ENCODE results near the gene LRRC15.

Gene LRRC15

DNA sequence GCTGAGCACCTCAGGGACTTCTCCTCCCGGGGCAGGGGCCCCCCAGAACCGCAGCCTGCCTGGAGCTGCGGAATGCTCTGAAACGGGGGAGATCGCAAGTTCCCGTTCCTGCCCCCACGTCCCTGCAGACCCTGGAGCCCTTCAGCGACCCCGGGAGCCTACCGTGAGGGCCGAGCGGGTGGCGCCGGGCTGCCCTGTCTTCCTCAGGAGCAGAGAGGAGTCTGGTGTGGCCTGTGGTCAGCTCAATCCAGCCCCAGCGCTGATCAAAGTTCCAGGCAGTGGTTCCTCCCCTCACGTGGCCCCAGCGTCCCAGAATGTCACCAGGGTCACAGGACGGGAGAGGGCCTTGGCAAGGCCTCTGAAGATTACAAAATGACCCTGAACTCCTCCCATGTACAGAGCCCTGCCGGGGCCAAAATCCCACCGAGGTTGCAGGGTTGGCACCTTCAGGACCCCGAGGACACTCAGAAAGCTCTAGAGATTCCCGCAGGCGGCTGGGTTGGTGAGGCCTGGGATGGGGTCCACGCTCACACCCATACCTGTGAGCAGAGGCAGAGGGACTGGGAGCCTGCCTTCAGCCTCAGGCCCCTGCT is 18.4 kb downstream of the LRRC15 start, which contains the start of gene CPN2:
TSS of gene CPN2 (minus strand) at position 249 of the 593 bp plus-strand sequence. CDS start 8,626 bp downstream, outside the sequence.
- Histone ChIP-seq H3K9ac (ENCODE audit: low read length) (no peak within 1 kb of the TSS), H3K4me2 (ENCODE audit: low read length) (no peak within 1 kb of the TSS), H3K4me1 (ENCODE audit: insufficient read depth, low read length, severe bottlenecking) (no peaks in the 10 kb centered on the region), H3K27ac (ENCODE audit: low read depth, low read length, poor library complexity, severe bottlenecking) (no peak within 1 kb of the TSS), H3K9me2 (ENCODE audit: low read depth, low read length) (no peaks in the 10 kb centered on the region), H2AFZ (ENCODE audit: low read length) (no peak within 1 kb of the TSS), H3K9me3 (ENCODE audit: low read length) (no peaks in the 10 kb centered on the region), H3K4me3 (ENCODE audit: low read depth, low read length, poor library complexity, severe bottlenecking) (no peak within 1 kb of the TSS), H4K20me1 (ENCODE audit: insufficient read depth, low read length) (no peaks in the 10 kb centered on the region), H3F3A (ENCODE audit: insufficient read depth, low read length) (no peaks in the 10 kb centered on the region), H3K36me3 (ENCODE audit: insufficient read depth, low read length) (no peaks in the 10 kb centered on the region), H3K79me2 (ENCODE audit: insufficient read depth, low read length) (no peaks in the 10 kb centered on the region), H3K27me3 (ENCODE audit: insufficient read depth, low read length) (peaks cover 4% of the 10 kb centered on the region)
- TF ChIP-seq, protein P1, sequence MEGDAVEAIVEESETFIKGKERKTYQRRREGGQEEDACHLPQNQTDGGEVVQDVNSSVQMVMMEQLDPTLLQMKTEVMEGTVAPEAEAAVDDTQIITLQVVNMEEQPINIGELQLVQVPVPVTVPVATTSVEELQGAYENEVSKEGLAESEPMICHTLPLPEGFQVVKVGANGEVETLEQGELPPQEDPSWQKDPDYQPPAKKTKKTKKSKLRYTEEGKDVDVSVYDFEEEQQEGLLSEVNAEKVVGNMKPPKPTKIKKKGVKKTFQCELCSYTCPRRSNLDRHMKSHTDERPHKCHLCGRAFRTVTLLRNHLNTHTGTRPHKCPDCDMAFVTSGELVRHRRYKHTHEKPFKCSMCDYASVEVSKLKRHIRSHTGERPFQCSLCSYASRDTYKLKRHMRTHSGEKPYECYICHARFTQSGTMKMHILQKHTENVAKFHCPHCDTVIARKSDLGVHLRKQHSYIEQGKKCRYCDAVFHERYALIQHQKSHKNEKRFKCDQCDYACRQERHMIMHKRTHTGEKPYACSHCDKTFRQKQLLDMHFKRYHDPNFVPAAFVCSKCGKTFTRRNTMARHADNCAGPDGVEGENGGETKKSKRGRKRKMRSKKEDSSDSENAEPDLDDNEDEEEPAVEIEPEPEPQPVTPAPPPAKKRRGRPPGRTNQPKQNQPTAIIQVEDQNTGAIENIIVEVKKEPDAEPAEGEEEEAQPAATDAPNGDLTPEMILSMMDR (IDR thresholded peaks at IDR 0.05; ENCODE audit: low read length) = no peak
- no peak for TF ChIP-seq EZH2 (IDR thresholded peaks at IDR 0.05; ENCODE audit: borderline replicate concordance, low read length)

DNA sequence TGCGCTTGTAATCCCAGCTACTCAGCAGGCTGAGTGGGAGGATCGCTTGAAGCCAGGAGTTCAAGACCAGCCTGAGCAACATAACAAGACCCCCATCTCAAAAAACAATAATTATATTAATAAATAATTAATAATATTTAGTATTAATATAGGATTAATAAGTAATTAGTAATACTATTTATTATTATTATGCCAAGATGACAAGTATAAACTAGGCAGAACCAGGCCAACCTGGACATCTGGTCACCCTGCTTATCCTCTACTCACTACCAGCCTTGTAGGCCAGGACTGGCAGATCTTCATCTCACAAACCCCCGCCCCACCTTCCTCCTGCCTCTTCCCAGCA is 18.8 kb downstream of the LRRC15 start:
- no peak overlapping the region for H3K27ac ChIP-seq (ENCODE audit: low read depth, low read length, poor library complexity, severe bottlenecking)
- no peak for TF ChIP-seq EZH2 (IDR thresholded peaks at IDR 0.05; ENCODE audit: borderline replicate concordance, low read length)
- TF ChIP-seq, protein P1 (IDR thresholded peaks at IDR 0.05; ENCODE audit: low read length) = no peak
- no peaks in the 10 kb centered on the region for H3K4me1 ChIP-seq (ENCODE audit: insufficient read depth, low read length, severe bottlenecking)

DNA sequence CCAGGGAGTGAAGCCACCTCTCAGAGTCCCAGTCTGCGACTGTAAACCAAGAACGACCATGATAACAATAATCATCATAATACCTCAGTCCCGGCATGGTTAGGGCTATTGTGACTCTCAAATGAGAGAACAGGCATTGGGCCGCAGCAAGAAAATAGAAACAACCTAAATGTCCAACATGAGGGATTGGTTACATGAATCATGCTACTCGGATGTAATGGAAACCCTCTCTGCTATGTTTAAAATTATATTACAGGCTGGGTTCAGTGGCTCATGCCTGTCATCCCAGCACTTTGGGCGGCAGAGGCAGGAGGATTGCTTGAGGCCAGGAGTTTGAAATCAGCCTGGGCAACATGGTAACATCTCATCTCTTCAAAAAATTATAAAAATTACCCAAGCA is 21.2 kb downstream of the LRRC15 start:
- Histone ChIP-seq H3K4me2 (ENCODE audit: low read length) (no peak overlapping the region), H3K4me3 (ENCODE audit: low read depth, low read length, poor library complexity, severe bottlenecking) (no peak overlapping the region), H3K9ac (ENCODE audit: low read length) (no peak overlapping the region), H3F3A (ENCODE audit: insufficient read depth, low read length) (no peaks in the 10 kb centered on the region), H2AFZ (ENCODE audit: low read length) (no peak overlapping the region), H4K20me1 (ENCODE audit: insufficient read depth, low read length) (no peaks in the 10 kb centered on the region), H3K79me2 (ENCODE audit: insufficient read depth, low read length) (no peaks in the 10 kb centered on the region), H3K9me3 (ENCODE audit: low read length) (no peaks in the 10 kb centered on the region), H3K27ac (ENCODE audit: low read depth, low read length, poor library complexity, severe bottlenecking) (no peak overlapping the region), H3K4me1 (ENCODE audit: insufficient read depth, low read length, severe bottlenecking) (no peaks in the 10 kb centered on the region), H3K36me3 (ENCODE audit: insufficient read depth, low read length) (no peaks in the 10 kb centered on the region), H3K9me2 (ENCODE audit: low read depth, low read length) (no peaks in the 10 kb centered on the region), H3K27me3 (ENCODE audit: insufficient read depth, low read length) (no peaks in the 10 kb centered on the region; the same call in 1 of the 2 replicates)
- TF ChIP-seq, protein P1 (IDR thresholded peaks at IDR 0.05; ENCODE audit: low read length) = no peak
- no peak for TF ChIP-seq EZH2 (IDR thresholded peaks at IDR 0.05; ENCODE audit: borderline replicate concordance, low read length)

More for the DNA sequence above, 18.8 kb downstream of the LRRC15 start:
- H3K79me2 ChIP-seq (ENCODE audit: insufficient read depth, low read length) = no peaks in the 10 kb centered on the region
- no peak overlapping the region for H3K4me2 ChIP-seq (ENCODE audit: low read length)
- H2AFZ ChIP-seq (ENCODE audit: low read length) = no peak overlapping the region
- H3F3A ChIP-seq (ENCODE audit: insufficient read depth, low read length) = no peaks in the 10 kb centered on the region
- H4K20me1 ChIP-seq (ENCODE audit: insufficient read depth, low read length) = no peaks in the 10 kb centered on the region
- no peaks in the 10 kb centered on the region for H3K9me2 ChIP-seq (ENCODE audit: low read depth, low read length)
- no peaks in the 10 kb centered on the region; the same call in 1 of the 2 replicates for H3K27me3 ChIP-seq (ENCODE audit: insufficient read depth, low read length)
- H3K4me3 ChIP-seq (ENCODE audit: low read depth, low read length, poor library complexity, severe bottlenecking) = no peak overlapping the region
- no peaks in the 10 kb centered on the region for H3K36me3 ChIP-seq (ENCODE audit: insufficient read depth, low read length)
- no peak overlapping the region for H3K9ac ChIP-seq (ENCODE audit: low read length)
- no peaks in the 10 kb centered on the region for H3K9me3 ChIP-seq (ENCODE audit: low read length)

Measured in OCI-LY1 (cell line).